ENCODE data around the gene DISP1.

DNA sequence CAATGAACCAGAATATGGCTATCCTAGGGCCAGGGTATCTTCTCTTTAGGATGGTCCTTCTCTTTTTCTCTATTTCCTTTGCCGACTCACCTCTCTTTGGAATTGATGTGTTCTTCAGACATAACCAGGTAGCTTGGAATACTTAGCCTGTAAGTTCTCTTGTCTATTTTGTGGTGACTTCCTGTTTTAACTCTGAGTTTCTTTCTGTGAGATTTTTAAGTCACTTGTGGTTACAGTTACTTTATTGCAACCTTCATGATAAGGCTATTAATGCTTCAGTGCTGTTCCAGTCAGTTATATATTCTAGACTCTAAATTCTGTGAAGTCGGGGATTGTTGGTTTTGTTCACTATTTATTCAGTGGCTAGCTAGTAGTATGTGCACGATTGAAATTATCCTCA lies 46.2 kb downstream of the DISP1 start:
- TF ChIP-seq EZH2phosphoT487 (IDR thresholded peaks at IDR 0.05; ENCODE audit: insufficient read depth, low read depth) (no peak), EZH2 (IDR thresholded peaks at IDR 0.05; ENCODE audit: insufficient read depth, poor library complexity, severe bottlenecking) (no peak)

All from GM23248 (cell line).